DOHH2 (cell line): Measurements from ENCODE around the gene LYG1.
A peak's percentile ranks its signal among the peaks of the same experiment; 100 is the strongest.

ENCODE experiments used
- H3F3A ChIP-seq: fragments of 200-600 bp; sonication (generic), shearing (Covaris generic); 2 replicates; pipeline ENCODE4 v1.6.0; 2016; ENCODE audit warnings: antibody characterized with exemption, mild to moderate bottlenecking; ENCODE audit not compliant: control insufficient read depth, insufficient read depth
- H3K27ac ChIP-seq: fragments of 200-600 bp; sonication (generic); 2 replicates; pipeline ENCODE4 v1.5.1; 2014; ENCODE audit warnings: low read depth, mild to moderate bottlenecking, low read length, moderate library complexity
- H3K27me3 ChIP-seq: fragments of 200-600 bp; sonication (generic); 2 replicates; pipeline ENCODE4 v1.6.1; 2014; ENCODE audit warnings: mild to moderate bottlenecking, low read length, mixed read lengths; ENCODE audit not compliant: control insufficient read depth
- H3K36me3 ChIP-seq: fragments of 200-600 bp; sonication (generic); 2 replicates; pipeline ENCODE4 v1.6.1; 2014; ENCODE audit warnings: mild to moderate bottlenecking, low read length, moderate library complexity, mixed read lengths; ENCODE audit not compliant: control insufficient read depth
- H3K4me1 ChIP-seq: fragments of 200-600 bp; sonication (generic); 2 replicates; pipeline ENCODE4 v1.6.1; 2014; ENCODE audit warnings: mild to moderate bottlenecking, low read length, mixed read lengths; ENCODE audit not compliant: control insufficient read depth
- H3K4me2 ChIP-seq: fragments of 200-600 bp; sonication (generic); 2 replicates; pipeline ENCODE4 v1.6.0; 2014; ENCODE audit warnings: mild to moderate bottlenecking, low read length, moderate library complexity
- H3K4me3 ChIP-seq: fragments of 200-600 bp; sonication (generic); 2 replicates; pipeline ENCODE4 v1.5.1; 2014; ENCODE audit warnings: mild to moderate bottlenecking, low read length, mixed read lengths
- H3K79me2 ChIP-seq: fragments of 200-600 bp; sonication (generic); 2 replicates; pipeline ENCODE4 v1.6.1; 2014; ENCODE audit warnings: mild to moderate bottlenecking, low read length, mixed read lengths; ENCODE audit not compliant: control insufficient read depth
- H3K9me2 ChIP-seq: fragments of 200-600 bp; sonication (generic); replicated peaks from 2 replicates; pipeline ENCODE4 v1.6.1; 2014; ENCODE audit warnings: mild to moderate bottlenecking, low read length, mixed read lengths; ENCODE audit not compliant: control insufficient read depth
- H3K9me3 ChIP-seq: fragments of 200-600 bp; sonication (generic); 2 replicates; pipeline ENCODE4 v1.6.1; 2014; ENCODE audit warnings: antibody characterized with exemption, low read length, mixed read lengths; ENCODE audit not compliant: control insufficient read depth, insufficient read depth
- H4K20me1 ChIP-seq: fragments of 200-600 bp; sonication (generic); 2 replicates; pipeline ENCODE4 v1.6.0; 2014; ENCODE audit warnings: low read depth, mild to moderate bottlenecking, antibody characterized with exemption, low read length, moderate library complexity; ENCODE audit not compliant: control insufficient read depth, insufficient read depth
- CTCF ChIP-seq: fragments of 200-600 bp; sonication (generic); IDR thresholded peaks from one replicate; pipeline ENCODE4 v1.5.1; 2014; ENCODE audit warnings: antibody characterized with exemption, mild to moderate bottlenecking, low read depth, low read length; ENCODE audit not compliant: poor library complexity, severe bottlenecking
- EZH2phosphoT487 ChIP-seq: fragments of 200-600 bp; sonication (generic); IDR thresholded peaks from 2 replicates; pipeline ENCODE4 v1.6.1; 2017; ENCODE audit warnings: borderline replicate concordance, mild to moderate bottlenecking, antibody characterized with exemption, low read length, moderate library complexity, mixed read lengths

Gene LYG1

DNA sequence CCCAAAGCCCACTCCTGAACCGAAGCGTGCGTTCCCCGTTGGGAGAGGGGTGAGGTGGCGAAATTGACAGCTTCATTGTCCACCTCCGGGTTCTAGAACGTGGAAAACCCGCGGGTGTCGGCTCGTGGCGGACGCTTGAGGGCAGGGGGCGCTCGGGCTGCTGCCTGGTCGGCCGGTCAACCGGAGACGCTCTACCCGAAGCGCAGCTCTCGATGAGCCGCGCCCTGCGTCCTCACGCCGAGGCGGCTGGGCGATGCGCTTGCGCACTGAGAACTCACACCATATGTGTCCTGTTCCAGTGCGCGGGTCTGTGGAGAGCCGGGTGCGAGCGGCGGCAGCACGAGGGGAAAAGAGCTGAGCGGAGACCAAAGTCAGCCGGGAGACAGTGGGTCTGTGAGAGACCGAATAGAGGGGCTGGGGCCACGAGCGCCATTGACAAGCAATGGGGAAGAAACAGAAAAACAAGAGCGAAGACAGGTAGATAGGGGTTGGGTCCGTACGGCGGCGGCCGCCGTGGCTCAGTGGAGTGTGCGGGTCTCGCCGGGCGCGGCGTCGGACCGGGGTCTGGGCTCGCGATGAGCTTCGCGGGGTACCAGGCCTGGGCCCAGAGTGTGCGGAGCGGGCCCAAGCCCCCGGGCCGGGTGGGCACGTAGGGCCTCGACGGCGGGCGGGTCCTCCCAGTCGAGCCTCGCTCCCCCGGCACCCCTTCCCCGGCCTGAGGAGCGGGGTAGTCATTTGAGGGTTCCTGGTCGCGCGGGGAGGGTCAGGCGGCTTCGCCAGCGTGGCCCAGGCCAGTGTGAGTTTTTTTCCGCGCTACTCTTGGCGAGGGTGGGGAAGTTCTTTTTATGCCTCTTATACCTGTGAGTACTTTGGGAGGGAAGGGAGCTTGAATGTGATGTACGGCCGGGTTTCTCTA, 36.4 kb upstream of the LYG1 start, which contains the start of gene EIF5B:
Gene EIF5B, plus strand, starts transcription at position 277 of the 916 bp plus-strand sequence. Its CDS starts 166 bp downstream, at position 443.
- no peaks in the 10 kb centered on the region for H3K9me2 ChIP-seq
- peaks cover 92% of the 10 kb centered on the region for H3K79me2 ChIP-seq
- H3K4me1 ChIP-seq, result peaks cover 47% of the 10 kb centered on the region
- H3K27ac ChIP-seq, result peak within 1 kb of the TSS; percentile 75
- H3K27me3 ChIP-seq, result no peaks in the 10 kb centered on the region
- peak within 1 kb of the TSS; percentile 85 for H3K4me2 ChIP-seq
- H3K4me3 ChIP-seq, result peak within 1 kb of the TSS; percentile 83
- peaks cover 6% of the 10 kb centered on the region for H3F3A ChIP-seq
- peaks cover 23% of the 10 kb centered on the region for H4K20me1 ChIP-seq
- peaks cover 23% of the 10 kb centered on the region for H3K36me3 ChIP-seq
- no peaks in the 10 kb centered on the region for H3K9me3 ChIP-seq
- TF ChIP-seq EZH2phosphoT487 (no peak), CTCF (peak; percentile 91)

DNA sequence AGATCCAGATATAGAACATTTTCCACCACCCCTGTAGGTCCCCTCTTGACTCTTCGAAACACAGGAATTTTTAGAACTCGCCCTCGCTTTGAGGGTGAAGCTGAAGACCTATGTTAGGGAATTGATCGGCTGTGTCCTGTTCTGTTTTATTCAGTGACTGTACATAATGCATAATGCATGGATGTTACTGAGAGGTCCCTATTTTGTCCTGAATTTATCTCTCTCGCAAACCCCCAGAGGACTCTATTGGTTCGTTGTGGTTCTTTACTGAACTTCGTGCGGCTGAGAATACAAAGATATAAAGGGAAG, 35.8 kb upstream of the LYG1 start:
- Histone ChIP-seq H3K9me3 (no peaks in the 10 kb centered on the region), H3K4me3 (peak overlapping the region; percentile 83), H4K20me1 (peaks cover 22% of the 10 kb centered on the region), H3K4me2 (peak overlapping the region; percentile 85), H3K27ac (peak overlapping the region; percentile 75), H3K4me1 (peaks cover 47% of the 10 kb centered on the region), H3K79me2 (peaks cover 91% of the 10 kb centered on the region), H3F3A (peaks cover 6% of the 10 kb centered on the region), H3K9me2 (no peaks in the 10 kb centered on the region), H3K27me3 (no peaks in the 10 kb centered on the region), H3K36me3 (peaks cover 25% of the 10 kb centered on the region)
- TF ChIP-seq EZH2phosphoT487 (no peak), CTCF (no peak)

GRCh38 chr2:99335911-99336803, 35.2 kb upstream of the LYG1 start, which contains the start of gene TXNDC9:
Gene TXNDC9 (minus strand): TSS chr2:99336333. CDS start chr2:99333210, 3,123 bp downstream.
- TF ChIP-seq CTCF, result no peak
- TF ChIP-seq EZH2phosphoT487, result no peak
- peaks cover 6% of the 10 kb centered on the region for H3F3A ChIP-seq
- peak within 1 kb of the TSS; percentile 85 for H3K4me2 ChIP-seq
- H3K4me3 ChIP-seq, result peak within 1 kb of the TSS; percentile 83
- peaks cover 47% of the 10 kb centered on the region for H3K4me1 ChIP-seq
- H3K27me3 ChIP-seq, result no peaks in the 10 kb centered on the region
- H3K9me2 ChIP-seq, result no peaks in the 10 kb centered on the region
- peaks cover 20% of the 10 kb centered on the region for H4K20me1 ChIP-seq
- H3K36me3 ChIP-seq, result peaks cover 29% of the 10 kb centered on the region
- H3K79me2 ChIP-seq, result peaks cover 87% of the 10 kb centered on the region
- H3K9me3 ChIP-seq, result no peaks in the 10 kb centered on the region
- peak within 1 kb of the TSS; percentile 75 for H3K27ac ChIP-seq
